SK-N-MC (cell line): ENCODE measurements around the gene CREBRF.

ENCODE experiments used
- EZH2 ChIP-seq: fragments of 200-600 bp; sonication (generic); IDR thresholded peaks from one replicate; pipeline ENCODE4 v1.6.1; 2017; ENCODE audit warnings: antibody characterized with exemption
- FOXP2 ChIP-seq: optimal IDR thresholded peaks from 2 replicates; pipeline ENCODE3; 2011; ENCODE audit warnings: mild to moderate bottlenecking, moderate library complexity; ENCODE audit not compliant: insufficient read depth; ENCODE audit errors: extremely low read length, control extremely low read depth
- POLR2AphosphoS5 ChIP-seq: IDR thresholded peaks from 2 replicates; pipeline ENCODE4 v1.6.1; 2012; ENCODE audit warnings: mild to moderate bottlenecking, low read depth, low read length, borderline replicate concordance

DNA sequence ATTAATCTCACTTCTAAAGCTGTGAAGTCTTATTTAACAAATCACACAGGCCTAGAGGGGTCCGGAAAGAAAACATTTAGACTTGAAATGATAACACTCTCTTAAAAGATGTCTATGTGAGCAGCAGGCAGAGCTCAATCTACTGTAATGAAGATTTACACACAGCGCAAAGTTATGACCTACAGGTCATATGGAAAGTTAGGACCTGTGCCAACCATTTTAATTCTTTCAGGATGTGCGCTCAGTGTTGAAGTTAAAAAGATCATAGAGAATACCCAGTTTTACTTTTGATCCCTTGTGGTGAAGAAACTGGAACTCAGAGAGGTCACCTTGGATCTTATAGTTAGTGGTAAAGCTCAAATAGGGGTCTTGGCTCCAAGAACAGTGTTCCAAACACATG is 3.1 kb upstream of the CREBRF start:
- no peak for TF ChIP-seq POLR2AphosphoS5
- no peak for TF ChIP-seq FOXP2
- TF ChIP-seq EZH2 = no peak
